ENCODE results near the gene HDAC9. TPM values are rescaled to one million over a fixed set of nuclear protein-coding genes. Genes with fewer than 3 reads are reported as not detected.

The HDAC9 gene
- polyA plus RNA-seq, 1 of the 3 experiments (the other 2 are of a cell fraction) = 11.6 TPM

DNA sequence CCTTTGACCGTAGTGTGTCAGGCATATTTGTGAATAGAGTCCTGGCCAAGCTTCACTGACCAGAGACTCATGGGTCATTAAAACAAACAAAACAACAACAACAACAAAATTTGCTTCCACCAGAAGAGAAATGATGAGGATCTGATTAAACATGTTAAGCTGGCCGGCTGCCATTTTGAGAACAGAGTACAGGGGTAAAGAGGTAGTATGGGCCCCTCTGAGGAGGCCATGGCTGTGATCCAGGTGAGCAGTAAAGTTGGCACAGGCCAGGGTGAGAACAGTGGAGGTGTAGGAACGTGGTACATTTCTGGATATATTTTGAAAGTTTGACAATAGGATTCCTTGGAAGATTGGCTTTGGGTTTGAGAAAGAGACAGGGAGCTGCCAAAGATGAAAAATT is 369.4 kb downstream of the HDAC9 start:
- ChIA-PET CTCF (no interaction called here), POLR2A (no interaction called here)
- WGBS (ENCODE audit: low lambda C conversion rate) = 84% methylated on average over 3 of the region's 3 CpGs
- Histone ChIP-seq H3K9me2 (no peaks in the 10 kb centered on the region), H3K9me3 (no peaks in the 10 kb centered on the region), H3K27ac (ENCODE audit: low read depth in 2 of 2, low read length in 1 of 2) (no peak overlapping the region), H3K36me3 (replicated peaks in 1 of 2; ENCODE audit: control insufficient read depth in 1 of 2, insufficient read depth in 2 of 2, low read length in 1 of 2) (no peaks in the 10 kb centered on the region), H3K79me2 (ENCODE audit: insufficient read depth) (no peaks in the 10 kb centered on the region), H3K27me3 (ENCODE audit: insufficient read depth) (no peaks in the 10 kb centered on the region), H3K4me2 (no peak overlapping the region), H4K20me1 (ENCODE audit: insufficient read depth) (no peaks in the 10 kb centered on the region), H3K4me3 (ENCODE audit: low read depth in 2 of 2, low read length in 1 of 2) (no peak overlapping the region), H3K4me1 (ENCODE audit: control insufficient read depth in 1 of 2, insufficient read depth in 2 of 2, low read depth in 1 of 2, low read length in 1 of 2) (peaks cover 0 to 12% of the 10 kb centered on the region in 2 experiments; a peak in 3 of 4 replicates), H2AFZ (ENCODE audit: low read depth) (no peak overlapping the region), H3F3A (replicated peaks; ENCODE audit: insufficient read depth) (peaks cover 17% of the 10 kb centered on the region), H3K9ac (no peak overlapping the region)
- no peak for DNase-seq
- TF ChIP-seq YY1 (IDR thresholded peaks at IDR 0.05; ENCODE audit: low read depth) (no peak), FOXM1 (IDR thresholded peaks at IDR 0.05; ENCODE audit: low read depth) (no peak)
- TF ChIP-seq, protein P1, sequence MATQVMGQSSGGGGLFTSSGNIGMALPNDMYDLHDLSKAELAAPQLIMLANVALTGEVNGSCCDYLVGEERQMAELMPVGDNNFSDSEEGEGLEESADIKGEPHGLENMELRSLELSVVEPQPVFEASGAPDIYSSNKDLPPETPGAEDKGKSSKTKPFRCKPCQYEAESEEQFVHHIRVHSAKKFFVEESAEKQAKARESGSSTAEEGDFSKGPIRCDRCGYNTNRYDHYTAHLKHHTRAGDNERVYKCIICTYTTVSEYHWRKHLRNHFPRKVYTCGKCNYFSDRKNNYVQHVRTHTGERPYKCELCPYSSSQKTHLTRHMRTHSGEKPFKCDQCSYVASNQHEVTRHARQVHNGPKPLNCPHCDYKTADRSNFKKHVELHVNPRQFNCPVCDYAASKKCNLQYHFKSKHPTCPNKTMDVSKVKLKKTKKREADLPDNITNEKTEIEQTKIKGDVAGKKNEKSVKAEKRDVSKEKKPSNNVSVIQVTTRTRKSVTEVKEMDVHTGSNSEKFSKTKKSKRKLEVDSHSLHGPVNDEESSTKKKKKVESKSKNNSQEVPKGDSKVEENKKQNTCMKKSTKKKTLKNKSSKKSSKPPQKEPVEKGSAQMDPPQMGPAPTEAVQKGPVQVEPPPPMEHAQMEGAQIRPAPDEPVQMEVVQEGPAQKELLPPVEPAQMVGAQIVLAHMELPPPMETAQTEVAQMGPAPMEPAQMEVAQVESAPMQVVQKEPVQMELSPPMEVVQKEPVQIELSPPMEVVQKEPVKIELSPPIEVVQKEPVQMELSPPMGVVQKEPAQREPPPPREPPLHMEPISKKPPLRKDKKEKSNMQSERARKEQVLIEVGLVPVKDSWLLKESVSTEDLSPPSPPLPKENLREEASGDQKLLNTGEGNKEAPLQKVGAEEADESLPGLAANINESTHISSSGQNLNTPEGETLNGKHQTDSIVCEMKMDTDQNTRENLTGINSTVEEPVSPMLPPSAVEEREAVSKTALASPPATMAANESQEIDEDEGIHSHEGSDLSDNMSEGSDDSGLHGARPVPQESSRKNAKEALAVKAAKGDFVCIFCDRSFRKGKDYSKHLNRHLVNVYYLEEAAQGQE (IDR thresholded peaks at IDR 0.05; ENCODE audit: low read depth, low read length) = no peak
- TF ChIP-seq, protein P2, sequence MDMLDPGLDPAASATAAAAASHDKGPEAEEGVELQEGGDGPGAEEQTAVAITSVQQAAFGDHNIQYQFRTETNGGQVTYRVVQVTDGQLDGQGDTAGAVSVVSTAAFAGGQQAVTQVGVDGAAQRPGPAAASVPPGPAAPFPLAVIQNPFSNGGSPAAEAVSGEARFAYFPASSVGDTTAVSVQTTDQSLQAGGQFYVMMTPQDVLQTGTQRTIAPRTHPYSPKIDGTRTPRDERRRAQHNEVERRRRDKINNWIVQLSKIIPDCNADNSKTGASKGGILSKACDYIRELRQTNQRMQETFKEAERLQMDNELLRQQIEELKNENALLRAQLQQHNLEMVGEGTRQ (IDR thresholded peaks at IDR 0.05; ENCODE audit: borderline replicate concordance, low read depth, low read length) = no peak

DNA sequence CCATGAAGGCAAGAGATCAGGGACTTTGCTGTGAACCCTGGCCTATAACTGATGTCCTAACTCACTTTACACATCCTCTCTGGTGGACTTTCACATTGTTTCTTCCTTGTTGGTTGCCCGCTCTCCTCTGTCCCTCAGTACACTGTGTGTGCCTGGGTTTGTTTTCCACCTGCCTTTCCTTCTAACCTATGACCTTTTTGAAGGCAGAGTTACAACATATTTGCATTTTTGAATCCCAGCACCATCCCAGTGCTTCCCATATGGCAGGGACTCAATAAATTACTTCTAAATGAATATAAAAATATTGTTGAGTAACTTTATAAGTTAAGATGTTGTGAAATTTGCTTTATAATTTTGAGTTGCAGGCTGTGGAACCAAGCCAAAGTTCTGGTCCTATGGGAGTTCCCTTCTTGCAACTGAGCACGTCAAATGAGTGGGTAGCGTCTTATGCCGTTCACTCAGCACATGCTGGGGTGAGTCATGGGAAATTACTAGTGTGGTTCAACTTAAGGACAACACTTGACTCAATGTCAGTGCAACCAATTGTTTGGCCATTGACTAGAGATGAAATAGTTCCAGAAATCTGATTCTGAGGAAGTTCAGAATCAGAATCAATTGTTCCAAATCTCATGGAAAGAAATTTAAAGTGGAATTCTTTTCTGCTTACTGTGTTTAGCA is 370.9 kb downstream of the HDAC9 start:
- Histone ChIP-seq H4K20me1 (ENCODE audit: insufficient read depth) (no peaks in the 10 kb centered on the region), H3K27me3 (ENCODE audit: insufficient read depth) (no peaks in the 10 kb centered on the region), H3K9ac (no peak overlapping the region), H3K4me3 (ENCODE audit: low read depth in 2 of 2, low read length in 1 of 2) (no peak overlapping the region), H3K4me1 (ENCODE audit: control insufficient read depth in 1 of 2, insufficient read depth in 2 of 2, low read depth in 1 of 2, low read length in 1 of 2) (peaks cover 0 to 12% of the 10 kb centered on the region in 2 experiments; a peak in 3 of 4 replicates), H3K9me2 (no peaks in the 10 kb centered on the region), H3K36me3 (replicated peaks in 1 of 2; ENCODE audit: control insufficient read depth in 1 of 2, insufficient read depth in 2 of 2, low read length in 1 of 2) (no peaks in the 10 kb centered on the region), H3K27ac (ENCODE audit: low read depth in 2 of 2, low read length in 1 of 2) (peak overlapping the region in 1 of 2 experiments; percentile 77; a peak in 3 of 4 replicates), H3K4me2 (no peak overlapping the region; the same call in 1 of the 2 replicates), H3F3A (replicated peaks; ENCODE audit: insufficient read depth) (peaks cover 17% of the 10 kb centered on the region), H3K79me2 (ENCODE audit: insufficient read depth) (no peaks in the 10 kb centered on the region), H3K9me3 (no peaks in the 10 kb centered on the region), H2AFZ (ENCODE audit: low read depth) (no peak overlapping the region)
- WGBS (ENCODE audit: low lambda C conversion rate) = 28% methylated on average over 4 of the region's 4 CpGs
- DNase-seq = no peak
- ChIA-PET POLR2A (no interaction called here), CTCF (no interaction called here)
- TF ChIP-seq TCF12 (IDR thresholded peaks at IDR 0.05) (peak; percentile 76), POLR2AphosphoS5 (IDR thresholded peaks at IDR 0.05; ENCODE audit: low read depth, low read length) (peak; percentile 58; the same call in 1 of the 2 replicates), EP300 (IDR thresholded peaks at IDR 0.05; ENCODE audit: borderline replicate concordance in 1 of 2, low read depth in 1 of 2, low read length in 1 of 2) (peak; percentile 30 to 57; a peak in 2 of 4 replicates), TEAD4 (IDR thresholded peaks at IDR 0.05; ENCODE audit: borderline replicate concordance, insufficient read depth) (peak; percentile 43; the same call in 1 of the 2 replicates), EZH2phosphoT487 (IDR thresholded peaks at IDR 0.05; ENCODE audit: borderline replicate concordance, low read depth) (no peak), RFX5 (IDR thresholded peaks at IDR 0.05; ENCODE audit: low read length) (no peak), SIN3A (IDR thresholded peaks at IDR 0.05; ENCODE audit: borderline replicate concordance, low read depth, low read length) (no peak), FOSL2 (IDR thresholded peaks at IDR 0.05; ENCODE audit: borderline replicate concordance, low read depth) (peak; percentile 94), TAF1 (IDR thresholded peaks at IDR 0.05; ENCODE audit: borderline replicate concordance, low read depth, low read length) (no peak)
- TF ChIP-seq, protein P2 (IDR thresholded peaks at IDR 0.05; ENCODE audit: borderline replicate concordance, low read depth, low read length) = no peak
- TF ChIP-seq, protein P1 (IDR thresholded peaks at IDR 0.05; ENCODE audit: low read depth, low read length) = no peak
- TF ChIP-seq, protein P3, sequence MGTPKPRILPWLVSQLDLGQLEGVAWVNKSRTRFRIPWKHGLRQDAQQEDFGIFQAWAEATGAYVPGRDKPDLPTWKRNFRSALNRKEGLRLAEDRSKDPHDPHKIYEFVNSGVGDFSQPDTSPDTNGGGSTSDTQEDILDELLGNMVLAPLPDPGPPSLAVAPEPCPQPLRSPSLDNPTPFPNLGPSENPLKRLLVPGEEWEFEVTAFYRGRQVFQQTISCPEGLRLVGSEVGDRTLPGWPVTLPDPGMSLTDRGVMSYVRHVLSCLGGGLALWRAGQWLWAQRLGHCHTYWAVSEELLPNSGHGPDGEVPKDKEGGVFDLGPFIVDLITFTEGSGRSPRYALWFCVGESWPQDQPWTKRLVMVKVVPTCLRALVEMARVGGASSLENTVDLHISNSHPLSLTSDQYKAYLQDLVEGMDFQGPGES (IDR thresholded peaks at IDR 0.05; ENCODE audit: low read depth, low read length) = no peak

All from SK-N-SH (cell line).